GM08714 (cell line): Measurements from ENCODE around the gene GSTM3.
A peak's percentile ranks its signal among the peaks of the same experiment; 100 is the strongest.

Experiments
- H3K4me3 ChIP-seq: fragments of 200-500 bp; sonication (Bioruptor generic); 2 replicates; pipeline ENCODE4 v1.5.1; 2014; ENCODE audit warnings: mild to moderate bottlenecking, low read length, inconsistent platforms
- ZNF274 ChIP-seq: IDR thresholded peaks from 2 replicates; pipeline ENCODE4 v1.6.1; 2012; ENCODE audit warnings: mild to moderate bottlenecking, low read depth, low read length

Gene GSTM3

GRCh38 chr1:109740615-109741373 is at the start of gene GSTM3:
Gene GSTM3 (minus strand): TSS chr1:109741038. CDS start chr1:109740287, 751 bp downstream.
- H3K4me3 ChIP-seq = peak within 1 kb of the TSS; percentile 49; the same call in 1 of the 2 replicates
- TF ChIP-seq ZNF274 = no peak

- H3K4me3 ChIP-seq = no peak overlapping the region
- TF ChIP-seq ZNF274 = no peak
Measured at GRCh38 chr1:109790329-109790728, 49.5 kb upstream of the GSTM3 start.

- H3K4me3 ChIP-seq = no peak overlapping the region
Measured at GRCh38 chr1:109789551-109790180, 48.8 kb upstream of the GSTM3 start.

GRCh38 chr1:109788695-109789521 is 48.1 kb upstream of the GSTM3 start:
- no peak for TF ChIP-seq ZNF274
- H3K4me3 ChIP-seq = no peak overlapping the region

More at GRCh38 chr1:109789551-109790180, 48.8 kb upstream of the GSTM3 start:
- TF ChIP-seq ZNF274 = no peak

GRCh38 chr1:109787845-109788601 is 47.2 kb upstream of the GSTM3 start:
- no peak overlapping the region for H3K4me3 ChIP-seq
- no peak for TF ChIP-seq ZNF274

GRCh38 chr1:109787211-109787844 is 46.5 kb upstream of the GSTM3 start:
- TF ChIP-seq ZNF274 = no peak
- H3K4me3 ChIP-seq = no peak overlapping the region

GRCh38 chr1:109786531-109787021 is 45.7 kb upstream of the GSTM3 start:
- no peak overlapping the region for H3K4me3 ChIP-seq
- no peak for TF ChIP-seq ZNF274

- no peak for TF ChIP-seq ZNF274
- no peak overlapping the region for H3K4me3 ChIP-seq
Measured at GRCh38 chr1:109786112-109786480, 45.3 kb upstream of the GSTM3 start.

GRCh38 chr1:109785446-109786111 is 44.7 kb upstream of the GSTM3 start:
- H3K4me3 ChIP-seq = no peak overlapping the region
- no peak for TF ChIP-seq ZNF274

GRCh38 chr1:109784551-109785252 is 43.9 kb upstream of the GSTM3 start:
- H3K4me3 ChIP-seq = no peak overlapping the region
- TF ChIP-seq ZNF274 = no peak

GRCh38 chr1:109783436-109783835 is 42.6 kb upstream of the GSTM3 start:
- H3K4me3 ChIP-seq = no peak overlapping the region
- TF ChIP-seq ZNF274 = no peak

- no peak for TF ChIP-seq ZNF274
Measured at GRCh38 chr1:109782927-109783326, 42.1 kb upstream of the GSTM3 start.

More at GRCh38 chr1:109782927-109783326, 42.1 kb upstream of the GSTM3 start:
- H3K4me3 ChIP-seq = no peak overlapping the region
